HL-60 (cell line): ENCODE results near the gene RAB1A.

Experiments used
- GABPA ChIP-seq: IDR thresholded peaks from 2 replicates; pipeline ENCODE4 v1.6.1; 2012; ENCODE audit warnings: low read depth
- POLR2AphosphoS5 ChIP-seq: IDR thresholded peaks from 2 replicates; pipeline ENCODE4 v1.6.1; 2012; ENCODE audit warnings: low read depth
- TF ChIP-seq, protein P1 (sequence below): IDR thresholded peaks from one replicate; pipeline ENCODE4 v1.5.1; 2011; ENCODE audit warnings: low read length, control low read depth, inconsistent platforms; ENCODE audit not compliant: insufficient read depth
- TF ChIP-seq, protein P2 (sequence below): IDR thresholded peaks from 2 replicates; pipeline ENCODE4 v1.6.1; 2012; ENCODE audit warnings: low read depth; ENCODE audit not compliant: insufficient replicate concordance

DNA sequence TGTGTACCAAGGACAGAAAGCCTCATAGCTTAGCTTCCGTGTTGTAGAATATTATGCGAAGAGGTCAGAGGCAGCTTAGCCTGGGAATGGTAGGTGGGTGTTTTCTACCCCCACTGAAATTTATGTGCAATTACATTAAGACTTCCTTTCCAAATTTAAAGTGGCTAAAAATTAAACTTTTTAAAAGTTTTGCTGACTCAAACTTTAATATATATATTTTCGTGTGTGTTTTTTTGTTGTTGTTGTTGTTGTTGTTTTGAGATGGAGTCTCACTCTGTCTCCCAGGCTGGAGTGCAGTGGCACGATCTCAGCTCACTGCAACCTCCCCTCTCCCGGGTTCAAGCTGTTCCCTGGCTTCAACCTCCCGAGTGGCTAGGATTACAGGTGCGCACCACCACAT is 4.3 kb upstream of the RAB1A start:
- TF ChIP-seq, protein P1, sequence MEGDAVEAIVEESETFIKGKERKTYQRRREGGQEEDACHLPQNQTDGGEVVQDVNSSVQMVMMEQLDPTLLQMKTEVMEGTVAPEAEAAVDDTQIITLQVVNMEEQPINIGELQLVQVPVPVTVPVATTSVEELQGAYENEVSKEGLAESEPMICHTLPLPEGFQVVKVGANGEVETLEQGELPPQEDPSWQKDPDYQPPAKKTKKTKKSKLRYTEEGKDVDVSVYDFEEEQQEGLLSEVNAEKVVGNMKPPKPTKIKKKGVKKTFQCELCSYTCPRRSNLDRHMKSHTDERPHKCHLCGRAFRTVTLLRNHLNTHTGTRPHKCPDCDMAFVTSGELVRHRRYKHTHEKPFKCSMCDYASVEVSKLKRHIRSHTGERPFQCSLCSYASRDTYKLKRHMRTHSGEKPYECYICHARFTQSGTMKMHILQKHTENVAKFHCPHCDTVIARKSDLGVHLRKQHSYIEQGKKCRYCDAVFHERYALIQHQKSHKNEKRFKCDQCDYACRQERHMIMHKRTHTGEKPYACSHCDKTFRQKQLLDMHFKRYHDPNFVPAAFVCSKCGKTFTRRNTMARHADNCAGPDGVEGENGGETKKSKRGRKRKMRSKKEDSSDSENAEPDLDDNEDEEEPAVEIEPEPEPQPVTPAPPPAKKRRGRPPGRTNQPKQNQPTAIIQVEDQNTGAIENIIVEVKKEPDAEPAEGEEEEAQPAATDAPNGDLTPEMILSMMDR: no peak
- TF ChIP-seq, protein P2, sequence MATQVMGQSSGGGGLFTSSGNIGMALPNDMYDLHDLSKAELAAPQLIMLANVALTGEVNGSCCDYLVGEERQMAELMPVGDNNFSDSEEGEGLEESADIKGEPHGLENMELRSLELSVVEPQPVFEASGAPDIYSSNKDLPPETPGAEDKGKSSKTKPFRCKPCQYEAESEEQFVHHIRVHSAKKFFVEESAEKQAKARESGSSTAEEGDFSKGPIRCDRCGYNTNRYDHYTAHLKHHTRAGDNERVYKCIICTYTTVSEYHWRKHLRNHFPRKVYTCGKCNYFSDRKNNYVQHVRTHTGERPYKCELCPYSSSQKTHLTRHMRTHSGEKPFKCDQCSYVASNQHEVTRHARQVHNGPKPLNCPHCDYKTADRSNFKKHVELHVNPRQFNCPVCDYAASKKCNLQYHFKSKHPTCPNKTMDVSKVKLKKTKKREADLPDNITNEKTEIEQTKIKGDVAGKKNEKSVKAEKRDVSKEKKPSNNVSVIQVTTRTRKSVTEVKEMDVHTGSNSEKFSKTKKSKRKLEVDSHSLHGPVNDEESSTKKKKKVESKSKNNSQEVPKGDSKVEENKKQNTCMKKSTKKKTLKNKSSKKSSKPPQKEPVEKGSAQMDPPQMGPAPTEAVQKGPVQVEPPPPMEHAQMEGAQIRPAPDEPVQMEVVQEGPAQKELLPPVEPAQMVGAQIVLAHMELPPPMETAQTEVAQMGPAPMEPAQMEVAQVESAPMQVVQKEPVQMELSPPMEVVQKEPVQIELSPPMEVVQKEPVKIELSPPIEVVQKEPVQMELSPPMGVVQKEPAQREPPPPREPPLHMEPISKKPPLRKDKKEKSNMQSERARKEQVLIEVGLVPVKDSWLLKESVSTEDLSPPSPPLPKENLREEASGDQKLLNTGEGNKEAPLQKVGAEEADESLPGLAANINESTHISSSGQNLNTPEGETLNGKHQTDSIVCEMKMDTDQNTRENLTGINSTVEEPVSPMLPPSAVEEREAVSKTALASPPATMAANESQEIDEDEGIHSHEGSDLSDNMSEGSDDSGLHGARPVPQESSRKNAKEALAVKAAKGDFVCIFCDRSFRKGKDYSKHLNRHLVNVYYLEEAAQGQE: no peak
- TF ChIP-seq POLR2AphosphoS5: no peak
- no peak for TF ChIP-seq GABPA
